Calu3 (cell line): Measurements from ENCODE around the gene NAT8L. TPM values are rescaled to one million over a fixed set of nuclear protein-coding genes. Genes with fewer than 3 reads are reported as not detected.

Source experiments
- BruUV-seq: library from RNA; stranded (reverse); fragments of 400-500 nt; replicated peaks from 2 replicates; lab custom pipeline; 2021; lab: Mats Ljungman, UMichigan
- CTCF ChIA-PET: fragments of 300-600 bp; sonication (Branson Sonifier 250); formaldehyde crosslinking; loops from one replicate; lab custom pipeline; 2022; ENCODE audit warnings: antibody characterized with exemption; lab: Charles Lee
- DNase-seq: peaks from one replicate; pipeline ENCODE4 v3.0.0; 2022
- H3K27ac Mint-ChIP-seq: one replicate; pipeline ENCODE4 v1.8.0; 2022; ENCODE audit warnings: mixed read lengths; ENCODE audit not compliant: unreplicated experiment
- H3K27me3 Mint-ChIP-seq: one replicate; pipeline ENCODE4 v1.8.0; 2022; ENCODE audit warnings: mixed read lengths; ENCODE audit not compliant: unreplicated experiment
- H3K36me3 Mint-ChIP-seq: one replicate; pipeline ENCODE4 v1.8.0; 2022; ENCODE audit warnings: mild to moderate bottlenecking, moderate library complexity, mixed read lengths; ENCODE audit not compliant: insufficient read depth, unreplicated experiment
- H3K4me1 Mint-ChIP-seq: one replicate; pipeline ENCODE4 v1.8.0; 2022; ENCODE audit warnings: mild to moderate bottlenecking, low read depth, mixed read lengths; ENCODE audit not compliant: unreplicated experiment
- H3K4me3 Mint-ChIP-seq: one replicate; pipeline ENCODE4 v1.8.0; 2022; ENCODE audit warnings: mild to moderate bottlenecking, low read depth, moderate library complexity, mixed read lengths; ENCODE audit not compliant: unreplicated experiment
- H3K9me3 Mint-ChIP-seq: one replicate; pipeline ENCODE4 v1.8.0; 2022; ENCODE audit warnings: low read depth, mixed read lengths; ENCODE audit not compliant: unreplicated experiment
- CTCF ChIP-seq: fragments of 200-600 bp; IDR thresholded peaks from one replicate; pipeline ENCODE4 v1.8.0; 2022; ENCODE audit warnings: antibody characterized with exemption; ENCODE audit not compliant: unreplicated experiment
- intact Hi-C: fragments of 100-400 bp; cut with micrococcal nuclease; formaldehyde crosslinking; loops from one replicate; pipeline ENCODE4 v1.10.0; 2022; ENCODE audit not compliant: unreplicated experiment
- total RNA-seq: library from RNA; stranded (reverse); gene quantifications from 2 replicates; pipeline ENCODE4 v1.2.3, GENCODE V29; 2022

The NAT8L gene
- total RNA-seq, 1 experiment from 2014 or later: 0.83 TPM

GRCh38 chr4:2036866-2037265, 22.3 kb upstream of the NAT8L start:
- Mint-ChIP-seq H3K9me3 (no peaks in the 10 kb centered on the region), H3K4me3 (no peak overlapping the region), H3K27ac (no peak overlapping the region), H3K36me3 (peaks cover 19% of the 10 kb centered on the region), H3K4me1 (peaks cover 18% of the 10 kb centered on the region), H3K27me3 (peaks cover 26% of the 10 kb centered on the region)
- no peak for TF ChIP-seq CTCF
- CTCF ChIA-PET: no interaction called here
- DNase-seq: no peak
- intact Hi-C loops: no loop called here
- no TSS peak for BruUV-seq

GRCh38 chr4:2040391-2041238, 18.5 kb upstream of the NAT8L start:
- DNase-seq: no peak
- no peaks in the 10 kb centered on the region for H3K9me3 Mint-ChIP-seq

GRCh38 chr4:2041239-2042130, 17.6 kb upstream of the NAT8L start:
- Mint-ChIP-seq H3K36me3 (peaks cover 24% of the 10 kb centered on the region), H3K27ac (no peak overlapping the region), H3K4me1 (peaks cover 4% of the 10 kb centered on the region), H3K27me3 (peaks cover 7% of the 10 kb centered on the region), H3K9me3 (no peaks in the 10 kb centered on the region), H3K4me3 (peak overlapping the region; percentile 82)
- no peak for TF ChIP-seq CTCF
- BruUV-seq: no TSS peak
- DNase-seq: peak; percentile 80
- CTCF ChIA-PET: no interaction called here
- intact Hi-C loops: no loop called here

More at GRCh38 chr4:2040391-2041238, 18.5 kb upstream of the NAT8L start:
- Mint-ChIP-seq H3K27ac (no peak overlapping the region), H3K4me1 (peaks cover 9% of the 10 kb centered on the region), H3K27me3 (peaks cover 13% of the 10 kb centered on the region), H3K4me3 (peak overlapping the region; percentile 82), H3K36me3 (peaks cover 24% of the 10 kb centered on the region)
- TF ChIP-seq CTCF: no peak
- CTCF ChIA-PET: no interaction called here
- no TSS peak for BruUV-seq
- intact Hi-C loops: no loop called here

GRCh38 chr4:2042204-2042946, 16.8 kb upstream of the NAT8L start:
- no peaks in the 10 kb centered on the region for H3K27me3 Mint-ChIP-seq

More at GRCh38 chr4:2042204-2042946, 16.8 kb upstream of the NAT8L start:
- H3K4me3 Mint-ChIP-seq: peak overlapping the region; percentile 82
- no TSS peak for BruUV-seq
- H3K4me1 Mint-ChIP-seq: no peaks in the 10 kb centered on the region
- intact Hi-C loops: no loop called here
- CTCF ChIA-PET: no interaction called here
- no peak for TF ChIP-seq CTCF
- peaks cover 24% of the 10 kb centered on the region for H3K36me3 Mint-ChIP-seq
- no peaks in the 10 kb centered on the region for H3K9me3 Mint-ChIP-seq
- no peak overlapping the region for H3K27ac Mint-ChIP-seq
- peak; percentile 43 for DNase-seq
